K562 treated with DMSO at 1 percent for 48 hours (cell line): Measurements from ENCODE around the gene ABLIM3. TPM values are rescaled to one million over a fixed set of nuclear protein-coding genes. Genes with fewer than 3 reads are reported as not detected.

Source experiments
- total RNA-seq: library from RNA; unstranded; fragments of 300-600 nt; gene quantifications from 2 replicates; pipeline ENCODE4 v1.2.3, GENCODE V29; 2022; ENCODE audit warnings: low replicate concordance; ENCODE audit errors: extremely low read depth

ABLIM3 gene
- total RNA-seq: not detected in 2 replicates

DNA sequence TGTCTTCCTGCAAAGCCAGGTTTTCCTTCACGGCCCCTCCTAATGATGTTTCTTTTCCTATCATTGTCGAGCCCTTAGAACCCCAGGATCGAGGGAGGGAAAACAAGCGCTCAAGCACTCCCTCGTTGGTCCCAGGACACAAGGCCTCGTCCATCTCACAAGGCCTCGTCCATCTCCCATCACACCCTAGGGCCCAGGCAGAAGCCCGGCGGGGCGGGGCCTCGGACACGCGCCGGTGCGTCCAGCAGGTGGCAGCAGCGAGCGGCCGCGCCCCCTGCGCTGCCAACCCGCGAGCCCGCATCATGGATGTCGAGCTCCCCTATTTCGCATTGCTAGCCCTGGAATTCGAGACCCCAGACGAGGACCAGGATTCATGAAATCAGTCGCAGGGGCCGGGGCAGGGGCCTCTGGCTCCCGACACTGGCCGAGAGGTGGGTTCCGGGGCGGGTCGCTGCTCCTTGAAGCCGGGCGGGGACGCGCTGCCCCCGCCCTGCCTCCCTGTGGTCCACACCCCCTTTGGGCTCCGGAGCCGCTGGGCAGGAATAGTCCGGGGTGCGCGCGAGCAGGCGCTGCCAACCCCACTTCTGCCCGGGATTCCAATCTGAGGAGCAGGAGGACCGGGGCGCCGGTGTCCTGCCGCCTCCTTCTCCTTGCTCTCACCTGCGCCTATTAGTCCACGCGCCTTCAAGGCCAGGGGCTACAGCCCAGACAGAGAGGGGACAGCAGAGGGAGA lies at the start of gene ABLIM3:
TSS of gene ABLIM3 (plus strand) at position 270 of the 733 bp plus-strand sequence. CDS start 603 bp downstream, outside the sequence.

DNA sequence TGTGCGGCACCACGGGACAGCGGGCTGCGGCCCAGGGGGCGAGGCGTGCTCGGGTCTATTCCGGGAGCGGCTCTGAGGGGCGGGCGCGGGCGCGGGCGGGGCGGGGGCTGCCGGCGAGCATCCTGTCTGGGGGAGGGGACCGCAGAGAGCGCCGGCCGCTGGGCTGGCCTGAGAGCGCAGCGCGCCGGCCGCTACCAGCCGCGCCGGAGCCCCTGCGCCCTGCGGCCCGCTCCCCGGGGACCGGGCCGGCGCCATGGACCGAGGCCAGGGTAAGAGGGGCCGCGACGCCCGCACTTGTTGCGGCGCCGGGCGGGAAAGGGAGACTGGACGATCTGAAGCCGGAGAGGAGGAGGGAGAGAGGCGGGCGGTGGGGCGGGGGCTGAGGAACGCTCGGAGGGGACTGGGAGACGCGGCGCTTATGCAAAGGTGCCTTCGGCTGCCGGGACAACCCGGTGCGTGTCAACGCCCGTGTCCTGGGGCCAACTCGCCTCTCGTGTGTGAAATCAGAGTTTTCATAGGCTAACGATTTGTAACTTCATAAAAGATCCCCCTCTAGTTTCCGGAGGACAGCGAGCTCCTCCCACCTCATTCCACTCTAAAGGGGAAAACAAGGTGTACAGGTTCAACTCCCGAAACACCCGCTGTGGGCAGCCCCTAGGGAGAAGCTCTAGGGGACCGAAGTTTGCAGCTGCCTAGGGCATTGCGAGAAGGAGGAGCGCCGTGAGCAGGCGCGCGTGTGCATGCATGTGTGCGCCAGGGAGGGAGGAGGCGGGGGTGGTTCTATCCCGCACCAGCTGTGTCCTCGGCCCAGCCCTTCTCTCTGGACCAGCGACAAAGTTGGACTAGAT lies 130.6 kb downstream of the ABLIM3 start, which contains the start of gene AFAP1L1:
TSS of gene AFAP1L1 (plus strand) at position 144 of the 848 bp plus-strand sequence. CDS start at position 254, 110 bp downstream.

Other genes with a start within 250 kb of the ABLIM3 start
- not detected in 2 replicates for gene SH3TC2, start 78.4 kb upstream of the ABLIM3 start, total RNA-seq
- gene AFAP1L1, start 130.4 kb downstream of the ABLIM3 start, total RNA-seq: not detected in 2 replicates
- gene GRPEL2, start 204.0 kb downstream of the ABLIM3 start, total RNA-seq: not detected in 2 replicates
- gene PCYOX1L, start 216.6 kb downstream of the ABLIM3 start, total RNA-seq: not detected in 2 replicates
- not detected in 2 replicates for gene IL17B, start 237.8 kb downstream of the ABLIM3 start, total RNA-seq